HG02938 (cell line): ENCODE data around the gene TPK1.
"Not testable (repeated sequence)": the region's sequence is repeated elsewhere in the genome, so short reads cannot be mapped to it uniquely, and the experiment has no call there.

ENCODE experiments used
- ATAC-seq: cut with Tn5 transposase; IDR thresholded peaks from one replicate; pipeline ENCODE4 v1.9.1; 2021; ENCODE audit warnings: mild to moderate bottlenecking, moderate library complexity; ENCODE audit not compliant: unreplicated experiment

The TPK1 gene

GRCh38 chr7:144428431-144428830 is 407.4 kb downstream of the TPK1 start:
- no peak for ATAC-seq

GRCh38 chr7:144427539-144427938 is 408.3 kb downstream of the TPK1 start:
- ATAC-seq = not testable (repeated sequence)

- not testable (repeated sequence) for ATAC-seq
These were observed 416.9 kb downstream of the TPK1 start for GRCh38 chr7:144418931-144419330.

- ATAC-seq = no peak
These were observed 419.5 kb downstream of the TPK1 start for GRCh38 chr7:144416341-144416740.

- ATAC-seq = no peak
These were observed 420.0 kb downstream of the TPK1 start for GRCh38 chr7:144415858-144416257.

GRCh38 chr7:144414815-144415214 is 421.0 kb downstream of the TPK1 start:
- no peak for ATAC-seq

GRCh38 chr7:144410441-144410840 is 425.4 kb downstream of the TPK1 start:
- no peak for ATAC-seq

GRCh38 chr7:144408121-144408520 is 427.7 kb downstream of the TPK1 start:
- no peak for ATAC-seq

GRCh38 chr7:144407266-144407931 is 428.5 kb downstream of the TPK1 start:
- no peak for ATAC-seq

GRCh38 chr7:144404946-144405345 is 430.9 kb downstream of the TPK1 start:
- ATAC-seq = no peak

GRCh38 chr7:144403649-144404061 is 432.2 kb downstream of the TPK1 start, which contains the start of gene NOBOX:
Gene NOBOX, minus strand, starts transcription at chr7:144403693.
- no peak for ATAC-seq

GRCh38 chr7:144403102-144403501 is 432.8 kb downstream of the TPK1 start:
- no peak for ATAC-seq
